GM12878 (cell line): ENCODE data around the gene PIK3R2. TPM values are rescaled to one million over a fixed set of nuclear protein-coding genes. Genes with fewer than 3 reads are reported as not detected.
A peak's percentile ranks its signal among the peaks of the same experiment; 100 is the strongest.

Experiments used
- BACH1 ChIP-seq: fragments of 450-650 bp; IDR thresholded peaks from 2 replicates; pipeline ENCODE4 v1.6.1; 2017; ENCODE audit warnings: mild to moderate bottlenecking, borderline replicate concordance
- BCL11A ChIP-seq: IDR thresholded peaks from 2 replicates; pipeline ENCODE4 v1.6.1; 2011; ENCODE audit warnings: low read depth, low read length
- CBX5 ChIP-seq: sonication (generic); IDR thresholded peaks from 2 replicates; pipeline ENCODE4 v1.6.1; 2016; ENCODE audit warnings: low read depth, moderate library complexity, mild to moderate bottlenecking, inconsistent platforms
- CEBPB ChIP-seq, 2 experiments: fragments of 150-350 bp in 1 of 2; IDR thresholded peaks; 2 replicates each; pipeline ENCODE4 v1.6.1; 2012 to 2014; ENCODE audit warnings: low read depth in 2 of 2, low read length in 2 of 2, borderline replicate concordance in 1 of 2, inconsistent platforms in 1 of 2
- CHD2 ChIP-seq: IDR thresholded peaks from 2 replicates; pipeline ENCODE4 v1.6.1; 2011; ENCODE audit warnings: low read depth, low read length, improper control_type of control experiment, borderline replicate concordance
- FOXM1 ChIP-seq: IDR thresholded peaks from 2 replicates; pipeline ENCODE4 v1.6.1; 2012; ENCODE audit warnings: low read depth, mild to moderate bottlenecking, inconsistent platforms, low read length, moderate library complexity
- IKZF1 ChIP-seq: fragments of 450-650 bp; conservative IDR thresholded peaks from 2 replicates; pipeline ENCODE4 v1.6.1; 2017; ENCODE audit warnings: antibody characterized with exemption, mild to moderate bottlenecking
- JUND ChIP-seq: IDR thresholded peaks from 2 replicates; pipeline ENCODE4 v1.6.1; 2012; ENCODE audit warnings: low read depth, mild to moderate bottlenecking, low read length, improper control_type of control experiment, moderate library complexity
- KAT2A ChIP-seq: conservative IDR thresholded peaks from 2 replicates; pipeline ENCODE4 v1.6.1; 2011; ENCODE audit warnings: low read depth, low read length; ENCODE audit not compliant: control insufficient read depth
- LARP7 ChIP-seq: fragments of 450-650 bp; IDR thresholded peaks from 2 replicates; pipeline ENCODE4 v1.6.1; 2017; ENCODE audit warnings: mild to moderate bottlenecking
- NFIC ChIP-seq: IDR thresholded peaks from 2 replicates; pipeline ENCODE4 v1.6.1; 2012; ENCODE audit warnings: low read depth, mild to moderate bottlenecking, inconsistent platforms, low read length, moderate library complexity
- NFYB ChIP-seq: IDR thresholded peaks from 2 replicates; pipeline ENCODE4 v1.6.1; 2011; ENCODE audit warnings: low read depth, mild to moderate bottlenecking, low read length, improper control_type of control experiment, moderate library complexity; ENCODE audit not compliant: insufficient read depth
- NR2C2 ChIP-seq: IDR thresholded peaks from 2 replicates; pipeline ENCODE4 v1.6.1; 2011; ENCODE audit warnings: borderline replicate concordance, low read depth; ENCODE audit not compliant: control insufficient read depth, insufficient read length
- PAX8 ChIP-seq: fragments of 450-650 bp; IDR thresholded peaks from 2 replicates; pipeline ENCODE4 v1.6.1; 2017; ENCODE audit warnings: mild to moderate bottlenecking, moderate library complexity
- RFX5 ChIP-seq: IDR thresholded peaks from 2 replicates; pipeline ENCODE4 v1.6.1; 2011; ENCODE audit warnings: low read depth, low read length, improper control_type of control experiment
- SIN3A ChIP-seq: IDR thresholded peaks from 2 replicates; pipeline ENCODE4 v1.6.1; 2012; ENCODE audit warnings: low read depth, low read length, improper control_type of control experiment
- SMAD5 ChIP-seq: IDR thresholded peaks from 2 replicates; pipeline ENCODE4 v1.6.1; 2016; ENCODE audit warnings: antibody characterized with exemption, low read depth
- SPI1 ChIP-seq: IDR thresholded peaks from 2 replicates; pipeline ENCODE4 v1.6.1; 2011; ENCODE audit warnings: low read depth, mild to moderate bottlenecking, low read length, moderate library complexity, borderline replicate concordance; ENCODE audit not compliant: insufficient read depth
- SUPT20H ChIP-seq: IDR thresholded peaks from 2 replicates; pipeline ENCODE4 v1.6.1; 2011; ENCODE audit warnings: low read depth, mild to moderate bottlenecking, low read length, moderate library complexity, borderline replicate concordance; ENCODE audit not compliant: control insufficient read depth
- SUZ12 ChIP-seq: fragments of 200-600 bp; sonication (generic); IDR thresholded peaks from one replicate; pipeline ENCODE4 v1.6.1; 2018; ENCODE audit warnings: antibody characterized with exemption, mild to moderate bottlenecking; ENCODE audit not compliant: unreplicated experiment
- TCF12 ChIP-seq: IDR thresholded peaks from 2 replicates; pipeline ENCODE4 v1.6.1; 2011; ENCODE audit warnings: low read depth, mild to moderate bottlenecking, low read length
- polyA plus RNA-seq, 11 experiments: library from polyadenylated mRNA; depleted of rRNA in 4 of 11; unstranded in 6 of 11; stranded (reverse) in 5 of 11; fragments of >200 nt; fragmentation: Nextera tagmentation in 4 of 11; fragmentation: Illumina TruSeq in 1 of 11; extraction: Ambion mirVana in 4 of 11; extraction: Trizol in 1 of 11; gene quantifications; 1 replicate in 1 of 11; 2 replicates in 10 of 11; pipeline versions ENCODE4 v1.2.1 to v1.2.3, GENCODE V29; 2011 to 2016; ENCODE audit warnings: inconsistent platforms in 2 of 11, missing spikeins in 2 of 11, low read depth in 1 of 11
- total RNA-seq, 4 experiments: library from RNA; depleted of rRNA in 3 of 4; stranded (reverse); fragments of >200 nt in 3 of 4; fragmentation: Illumina TruSeq in 1 of 4; extraction: Trizol in 1 of 4; gene quantifications; 2 replicates each; pipeline versions ENCODE4 v1.2.1 to v1.2.3, GENCODE V29; 2013 to 2021
- TF ChIP-seq, protein P1 (sequence below): fragments of 450-650 bp; IDR thresholded peaks from 2 replicates; pipeline ENCODE4 v1.6.1; 2014; ENCODE audit warnings: mild to moderate bottlenecking
- TF ChIP-seq, protein P2 (sequence below): fragments of 450-650 bp; IDR thresholded peaks from 2 replicates; pipeline ENCODE4 v1.6.1; 2017; ENCODE audit warnings: mild to moderate bottlenecking, moderate library complexity
- TF ChIP-seq, protein P3 (sequence below): IDR thresholded peaks from 2 replicates; pipeline ENCODE4 v1.6.1; 2011; ENCODE audit warnings: low read depth, mild to moderate bottlenecking, low read length, moderate library complexity, borderline replicate concordance; ENCODE audit errors: extremely low read depth
- TF ChIP-seq, protein P4 (sequence below): fragments of 450-650 bp; IDR thresholded peaks from 2 replicates; pipeline ENCODE4 v1.6.1; 2017; ENCODE audit warnings: mild to moderate bottlenecking, low read depth, inconsistent platforms; ENCODE audit not compliant: poor library complexity, severe bottlenecking

PIK3R2 gene
- total and polyA plus RNA-seq, 10 of the 15 experiments (the other 5 are each of a cell fraction or from before 2014, with no cell fraction given): 0.26 to 22.6 (median 2.5) TPM

DNA sequence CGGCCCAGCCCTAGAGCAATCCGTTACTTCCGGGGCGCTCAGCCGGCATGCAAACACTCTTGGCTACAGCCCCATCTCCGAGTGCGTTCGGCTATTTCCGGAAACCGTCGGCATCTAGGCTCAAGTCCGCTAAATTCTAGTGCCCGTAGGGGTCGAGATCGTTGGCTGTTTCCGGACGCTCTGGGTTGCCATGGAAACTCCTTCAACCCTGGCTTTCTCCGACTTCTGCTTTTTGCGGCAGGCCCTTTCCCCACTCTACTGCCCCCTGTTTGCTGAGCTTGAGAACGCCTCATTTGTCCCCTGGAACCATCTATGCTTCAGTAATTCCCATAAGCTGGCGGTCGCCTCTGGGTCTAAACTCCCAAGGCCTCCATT lies 534 bp upstream of the PIK3R2 start (continued):
- no peak for TF ChIP-seq NFYB
- no peak; the same call in 1 of the 2 replicates for TF ChIP-seq LARP7
- TF ChIP-seq, protein P1, sequence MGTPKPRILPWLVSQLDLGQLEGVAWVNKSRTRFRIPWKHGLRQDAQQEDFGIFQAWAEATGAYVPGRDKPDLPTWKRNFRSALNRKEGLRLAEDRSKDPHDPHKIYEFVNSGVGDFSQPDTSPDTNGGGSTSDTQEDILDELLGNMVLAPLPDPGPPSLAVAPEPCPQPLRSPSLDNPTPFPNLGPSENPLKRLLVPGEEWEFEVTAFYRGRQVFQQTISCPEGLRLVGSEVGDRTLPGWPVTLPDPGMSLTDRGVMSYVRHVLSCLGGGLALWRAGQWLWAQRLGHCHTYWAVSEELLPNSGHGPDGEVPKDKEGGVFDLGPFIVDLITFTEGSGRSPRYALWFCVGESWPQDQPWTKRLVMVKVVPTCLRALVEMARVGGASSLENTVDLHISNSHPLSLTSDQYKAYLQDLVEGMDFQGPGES: no peak
- no peak for TF ChIP-seq SUPT20H
- no peak for TF ChIP-seq KAT2A
- no peak for TF ChIP-seq IKZF1
- TF ChIP-seq, protein P2, sequence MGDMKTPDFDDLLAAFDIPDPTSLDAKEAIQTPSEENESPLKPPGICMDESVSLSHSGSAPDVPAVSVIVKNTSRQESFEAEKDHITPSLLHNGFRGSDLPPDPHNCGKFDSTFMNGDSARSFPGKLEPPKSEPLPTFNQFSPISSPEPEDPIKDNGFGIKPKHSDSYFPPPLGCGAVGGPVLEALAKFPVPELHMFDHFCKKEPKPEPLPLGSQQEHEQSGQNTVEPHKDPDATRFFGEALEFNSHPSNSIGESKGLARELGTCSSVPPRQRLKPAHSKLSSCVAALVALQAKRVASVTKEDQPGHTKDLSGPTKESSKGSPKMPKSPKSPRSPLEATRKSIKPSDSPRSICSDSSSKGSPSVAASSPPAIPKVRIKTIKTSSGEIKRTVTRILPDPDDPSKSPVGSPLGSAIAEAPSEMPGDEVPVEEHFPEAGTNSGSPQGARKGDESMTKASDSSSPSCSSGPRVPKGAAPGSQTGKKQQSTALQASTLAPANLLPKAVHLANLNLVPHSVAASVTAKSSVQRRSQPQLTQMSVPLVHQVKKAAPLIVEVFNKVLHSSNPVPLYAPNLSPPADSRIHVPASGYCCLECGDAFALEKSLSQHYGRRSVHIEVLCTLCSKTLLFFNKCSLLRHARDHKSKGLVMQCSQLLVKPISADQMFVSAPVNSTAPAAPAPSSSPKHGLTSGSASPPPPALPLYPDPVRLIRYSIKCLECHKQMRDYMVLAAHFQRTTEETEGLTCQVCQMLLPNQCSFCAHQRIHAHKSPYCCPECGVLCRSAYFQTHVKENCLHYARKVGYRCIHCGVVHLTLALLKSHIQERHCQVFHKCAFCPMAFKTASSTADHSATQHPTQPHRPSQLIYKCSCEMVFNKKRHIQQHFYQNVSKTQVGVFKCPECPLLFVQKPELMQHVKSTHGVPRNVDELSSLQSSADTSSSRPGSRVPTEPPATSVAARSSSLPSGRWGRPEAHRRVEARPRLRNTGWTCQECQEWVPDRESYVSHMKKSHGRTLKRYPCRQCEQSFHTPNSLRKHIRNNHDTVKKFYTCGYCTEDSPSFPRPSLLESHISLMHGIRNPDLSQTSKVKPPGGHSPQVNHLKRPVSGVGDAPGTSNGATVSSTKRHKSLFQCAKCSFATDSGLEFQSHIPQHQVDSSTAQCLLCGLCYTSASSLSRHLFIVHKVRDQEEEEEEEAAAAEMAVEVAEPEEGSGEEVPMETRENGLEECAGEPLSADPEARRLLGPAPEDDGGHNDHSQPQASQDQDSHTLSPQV: no peak
- no peak for TF ChIP-seq CEBPB (IDR thresholded peaks at IDR 0.05; ENCODE audit: borderline replicate concordance in 1 of 2, low read depth in 2 of 2, low read length in 2 of 2)
- TF ChIP-seq SMAD5: 0 out of 2 replicates have a peak, but pooled peaks have one; percentile 16
- TF ChIP-seq SPI1: peak; percentile 98
- TF ChIP-seq, protein P3, sequence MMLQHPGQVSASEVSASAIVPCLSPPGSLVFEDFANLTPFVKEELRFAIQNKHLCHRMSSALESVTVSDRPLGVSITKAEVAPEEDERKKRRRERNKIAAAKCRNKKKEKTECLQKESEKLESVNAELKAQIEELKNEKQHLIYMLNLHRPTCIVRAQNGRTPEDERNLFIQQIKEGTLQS: no peak
- no peak for TF ChIP-seq FOXM1
- TF ChIP-seq PAX8: no peak
- no peak for TF ChIP-seq NFIC
- 0 out of 2 replicates have a peak, but pooled peaks have one; percentile 22 for TF ChIP-seq JUND
- no peak for TF ChIP-seq CBX5
- TF ChIP-seq SUZ12: no peak
- no peak for TF ChIP-seq NR2C2
- no peak for TF ChIP-seq CHD2
- TF ChIP-seq, protein P4, sequence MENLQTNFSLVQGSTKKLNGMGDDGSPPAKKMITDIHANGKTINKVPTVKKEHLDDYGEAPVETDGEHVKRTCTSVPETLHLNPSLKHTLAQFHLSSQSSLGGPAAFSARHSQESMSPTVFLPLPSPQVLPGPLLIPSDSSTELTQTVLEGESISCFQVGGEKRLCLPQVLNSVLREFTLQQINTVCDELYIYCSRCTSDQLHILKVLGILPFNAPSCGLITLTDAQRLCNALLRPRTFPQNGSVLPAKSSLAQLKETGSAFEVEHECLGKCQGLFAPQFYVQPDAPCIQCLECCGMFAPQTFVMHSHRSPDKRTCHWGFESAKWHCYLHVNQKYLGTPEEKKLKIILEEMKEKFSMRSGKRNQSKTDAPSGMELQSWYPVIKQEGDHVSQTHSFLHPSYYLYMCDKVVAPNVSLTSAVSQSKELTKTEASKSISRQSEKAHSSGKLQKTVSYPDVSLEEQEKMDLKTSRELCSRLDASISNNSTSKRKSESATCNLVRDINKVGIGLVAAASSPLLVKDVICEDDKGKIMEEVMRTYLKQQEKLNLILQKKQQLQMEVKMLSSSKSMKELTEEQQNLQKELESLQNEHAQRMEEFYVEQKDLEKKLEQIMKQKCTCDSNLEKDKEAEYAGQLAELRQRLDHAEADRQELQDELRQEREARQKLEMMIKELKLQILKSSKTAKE: no peak
- TF ChIP-seq RFX5: peak; percentile 57; the same call in 1 of the 2 replicates
- TF ChIP-seq BACH1: 0 out of 2 replicates have a peak, but pooled peaks have one; percentile 10
- TF ChIP-seq SIN3A: peak; percentile 90
- no peak for TF ChIP-seq BCL11A
- TF ChIP-seq TCF12: no peak
